Stimulated activated CD4-positive, alpha-beta T cell treated with anti-CD3 and anti-CD28 coated beads, Interleukin-4, amount 100 ng/mL, for 4 hours (primary cell): ENCODE measurements around the gene LAMA3.
"Not testable (repeated sequence)": the region's sequence is repeated elsewhere in the genome, so short reads cannot be mapped to it uniquely, and the experiment has no call there.

Experiments
- DNase-seq, 2 experiments: peaks; one replicate each; pipeline ENCODE4 v3.0.0-alpha.2; 2020

Gene LAMA3

GRCh38 chr18:23735021-23735464, 45.8 kb downstream of the LAMA3 start:
- DNase-seq = no peak

- no peak for DNase-seq
These were observed 48.3 kb downstream of the LAMA3 start for GRCh38 chr18:23737578-23737977.

GRCh38 chr18:23738151-23738550, 48.9 kb downstream of the LAMA3 start:
- DNase-seq = no peak

GRCh38 chr18:23738575-23738974, 49.3 kb downstream of the LAMA3 start:
- no peak for DNase-seq

GRCh38 chr18:23740105-23740830, 51.0 kb downstream of the LAMA3 start:
- DNase-seq = no peak

GRCh38 chr18:23741967-23742366, 52.7 kb downstream of the LAMA3 start:
- not testable (repeated sequence) for DNase-seq

GRCh38 chr18:23743733-23744333, 54.6 kb downstream of the LAMA3 start:
- no peak for DNase-seq

- DNase-seq = no peak
These were observed 56.1 kb downstream of the LAMA3 start for GRCh38 chr18:23745366-23745765.

GRCh38 chr18:23746851-23747250, 57.6 kb downstream of the LAMA3 start:
- DNase-seq = no peak

GRCh38 chr18:23752363-23752762, 63.1 kb downstream of the LAMA3 start:
- no peak for DNase-seq

GRCh38 chr18:23752796-23753195, 63.5 kb downstream of the LAMA3 start:
- no peak for DNase-seq

- no peak for DNase-seq
These were observed 67.6 kb downstream of the LAMA3 start for GRCh38 chr18:23756590-23757436.

- DNase-seq = no peak
These were observed 68.1 kb downstream of the LAMA3 start for GRCh38 chr18:23757437-23757733.

- DNase-seq = no peak
These were observed 69.0 kb downstream of the LAMA3 start for GRCh38 chr18:23758281-23758680.

GRCh38 chr18:23761941-23762340, 72.7 kb downstream of the LAMA3 start:
- DNase-seq = no peak

GRCh38 chr18:23763343-23763742, 74.1 kb downstream of the LAMA3 start:
- DNase-seq = no peak

- no peak for DNase-seq
These were observed 76.7 kb downstream of the LAMA3 start for GRCh38 chr18:23765931-23766330.

- DNase-seq = no peak
These were observed 83.2 kb downstream of the LAMA3 start for GRCh38 chr18:23772327-23773024.

GRCh38 chr18:23776306-23776705, 87.1 kb downstream of the LAMA3 start:
- DNase-seq = no peak

- no peak for DNase-seq
These were observed 89.6 kb downstream of the LAMA3 start for GRCh38 chr18:23778828-23779227.

- DNase-seq = no peak
These were observed 90.5 kb downstream of the LAMA3 start for GRCh38 chr18:23779696-23780303.

- no peak for DNase-seq
These were observed 95.6 kb downstream of the LAMA3 start for GRCh38 chr18:23784832-23785245.

- no peak for DNase-seq
These were observed 103.8 kb downstream of the LAMA3 start for GRCh38 chr18:23793051-23793450.
